Neural cell (in vitro differentiated cells): ENCODE results near the gene SLC35A5. TPM values are rescaled to one million over a fixed set of nuclear protein-coding genes. Genes with fewer than 3 reads are reported as not detected.

Source experiments
- H2AFZ ChIP-seq: fragments of 200-600, 300-800 bp; sonication (generic), shearing (Covaris generic); 2 replicates; pipeline ENCODE4 v1.6.0; 2014; ENCODE audit warnings: low read depth, mild to moderate bottlenecking, antibody characterized with exemption, low read length, moderate library complexity
- H3F3A ChIP-seq: fragments of 200-600 bp; shearing (Covaris generic); 2 replicates; pipeline ENCODE4 v1.6.1; 2016; ENCODE audit warnings: mild to moderate bottlenecking, moderate library complexity, mixed read lengths, antibody characterized with exemption, low read length; ENCODE audit not compliant: insufficient read depth, poor library complexity, severe bottlenecking
- H3K27ac ChIP-seq: fragments of 200-600, 300-800 bp; sonication (generic), shearing (Covaris generic); 2 replicates; pipeline ENCODE4 v1.5.1; 2014; ENCODE audit warnings: mild to moderate bottlenecking, low read length, moderate library complexity
- H3K27me3 ChIP-seq: fragments of 300-800, 200-600 bp; sonication (generic), shearing (Covaris generic); 2 replicates; pipeline ENCODE4 v1.6.0; 2014; ENCODE audit warnings: mild to moderate bottlenecking, low read depth, low read length, moderate library complexity; ENCODE audit not compliant: insufficient read depth
- H3K36me3 ChIP-seq: fragments of 300-800, 200-600 bp; sonication (generic), shearing (Covaris generic); 2 replicates; pipeline ENCODE4 v1.5.1; 2014; ENCODE audit warnings: mild to moderate bottlenecking, antibody characterized with exemption, low read length, moderate library complexity; ENCODE audit not compliant: insufficient read depth
- H3K4me2 ChIP-seq: fragments of 300-800, 200-600 bp; sonication (generic), shearing (Covaris generic); 2 replicates; pipeline ENCODE4 v1.6.0; 2014; ENCODE audit warnings: mild to moderate bottlenecking, low read length
- H3K4me3 ChIP-seq: fragments of 300-800, 200-600 bp; sonication (generic), shearing (Covaris generic); 2 replicates; pipeline ENCODE4 v1.5.1; 2014; ENCODE audit warnings: mild to moderate bottlenecking, low read length, moderate library complexity
- H3K79me2 ChIP-seq: fragments of 200-600 bp; shearing (Covaris generic); replicated peaks from 2 replicates; pipeline ENCODE4 v1.6.0; 2014; ENCODE audit warnings: mild to moderate bottlenecking, low read length, moderate library complexity; ENCODE audit not compliant: insufficient read depth
- H3K9ac ChIP-seq: fragments of 300-800, 200-600 bp; sonication (generic), shearing (Covaris generic); 2 replicates; pipeline ENCODE4 v1.6.1; 2016; ENCODE audit warnings: mild to moderate bottlenecking, low read length, mixed read lengths
- H3K9me2 ChIP-seq: fragments of 200-600 bp; shearing (Covaris generic); 2 replicates; pipeline ENCODE4 v1.6.1; 2016; ENCODE audit warnings: mild to moderate bottlenecking, low read length, mixed read lengths; ENCODE audit not compliant: insufficient read depth
- H3K9me3 ChIP-seq: fragments of 200-600, 300-800 bp; sonication (generic), shearing (Covaris generic); 2 replicates; pipeline ENCODE4 v1.6.1; 2016; ENCODE audit warnings: mild to moderate bottlenecking, mixed run types, low read length, moderate library complexity, mixed read lengths
- H4K20me1 ChIP-seq: fragments of 200-600 bp; shearing (Covaris generic); 2 replicates; pipeline ENCODE4 v1.6.1; 2016; ENCODE audit warnings: mild to moderate bottlenecking, mixed run types; ENCODE audit not compliant: insufficient read depth
- EP300 ChIP-seq: fragments of 450-650 bp; conservative IDR thresholded peaks from 2 replicates; pipeline ENCODE4 v1.6.1; 2014; ENCODE audit warnings: antibody characterized with exemption, mild to moderate bottlenecking, moderate library complexity; ENCODE audit not compliant: poor library complexity, severe bottlenecking
- EZH2 ChIP-seq: fragments of 200-600, 300-800 bp; shearing (Covaris generic), sonication (generic); IDR thresholded peaks from 2 replicates; pipeline ENCODE4 v1.6.1; 2014; ENCODE audit warnings: antibody characterized with exemption, low read length, borderline replicate concordance, mild to moderate bottlenecking; ENCODE audit not compliant: insufficient read depth, poor library complexity, severe bottlenecking
- MXI1 ChIP-seq: fragments of 450-650 bp; conservative IDR thresholded peaks from 2 replicates; pipeline ENCODE4 v1.6.1; 2014; ENCODE audit warnings: antibody characterized with exemption, mild to moderate bottlenecking; ENCODE audit not compliant: poor library complexity, severe bottlenecking
- POLR2AphosphoS5 ChIP-seq: IDR thresholded peaks from 2 replicates; pipeline ENCODE4 v1.6.1; 2012
- RAD21 ChIP-seq: fragments of 450-650 bp; conservative IDR thresholded peaks from 2 replicates; pipeline ENCODE4 v1.6.1; 2014; ENCODE audit warnings: antibody characterized with exemption, mild to moderate bottlenecking, moderate library complexity
- REST ChIP-seq: IDR thresholded peaks from 2 replicates; pipeline ENCODE4 v1.6.1; 2012; ENCODE audit warnings: borderline replicate concordance
- SMC3 ChIP-seq: fragments of 450-650 bp; conservative IDR thresholded peaks from 2 replicates; pipeline ENCODE4 v1.6.1; 2014; ENCODE audit warnings: antibody characterized with exemption, mild to moderate bottlenecking, moderate library complexity; ENCODE audit not compliant: poor library complexity
- TAF1 ChIP-seq: IDR thresholded peaks from 2 replicates; pipeline ENCODE4 v1.6.1; 2012; ENCODE audit warnings: low read depth
- polyA plus RNA-seq: library from polyadenylated mRNA; depleted of rRNA; stranded (reverse); fragments of >200 nt; gene quantifications from 2 replicates; pipeline ENCODE4 v1.2.3, GENCODE V29; 2014
- TF ChIP-seq, protein P1 (sequence below): fragments of 450-650 bp; IDR thresholded peaks from 2 replicates; pipeline ENCODE4 v1.5.1; 2014; ENCODE audit warnings: antibody characterized with exemption, mild to moderate bottlenecking, moderate library complexity; ENCODE audit not compliant: poor library complexity, severe bottlenecking

SLC35A5 gene
- polyA plus RNA-seq, 1 donor from 2014 or later = 100 TPM

DNA sequence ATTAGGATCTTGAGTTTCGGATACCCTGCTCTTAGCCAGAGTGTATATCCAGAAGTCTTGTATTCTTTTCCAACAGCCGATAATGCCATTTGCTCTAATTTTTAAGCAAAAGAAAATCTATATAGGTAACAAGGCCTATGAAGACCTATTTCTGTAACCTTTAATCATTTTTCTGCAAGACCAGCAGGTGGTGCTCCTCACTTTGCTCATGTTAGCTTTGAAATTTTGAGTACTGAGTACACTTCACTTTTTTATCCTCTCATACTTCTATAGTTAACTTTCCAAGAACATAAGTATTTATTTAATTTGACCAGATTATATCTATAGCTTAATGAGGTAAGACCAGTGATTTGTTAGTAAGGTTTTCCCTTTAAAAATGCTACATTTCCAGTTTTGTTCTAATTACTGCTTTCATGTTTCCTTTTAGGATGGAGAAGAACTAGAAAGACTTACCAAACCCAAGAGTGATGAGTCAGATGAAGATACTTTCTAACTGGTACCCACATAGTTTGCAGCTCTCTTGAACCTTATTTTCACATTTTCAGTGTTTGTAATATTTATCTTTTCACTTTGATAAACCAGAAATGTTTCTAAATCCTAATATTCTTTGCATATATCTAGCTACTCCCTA lies 20.5 kb downstream of the SLC35A5 start:
- H3F3A ChIP-seq = no peaks in the 10 kb centered on the region
- no peak overlapping the region for H3K4me2 ChIP-seq
- TF ChIP-seq POLR2AphosphoS5 = no peak
- TF ChIP-seq EP300 = no peak
- no peak for TF ChIP-seq REST
- peak; percentile 78 for TF ChIP-seq SMC3
- TF ChIP-seq, protein P1, sequence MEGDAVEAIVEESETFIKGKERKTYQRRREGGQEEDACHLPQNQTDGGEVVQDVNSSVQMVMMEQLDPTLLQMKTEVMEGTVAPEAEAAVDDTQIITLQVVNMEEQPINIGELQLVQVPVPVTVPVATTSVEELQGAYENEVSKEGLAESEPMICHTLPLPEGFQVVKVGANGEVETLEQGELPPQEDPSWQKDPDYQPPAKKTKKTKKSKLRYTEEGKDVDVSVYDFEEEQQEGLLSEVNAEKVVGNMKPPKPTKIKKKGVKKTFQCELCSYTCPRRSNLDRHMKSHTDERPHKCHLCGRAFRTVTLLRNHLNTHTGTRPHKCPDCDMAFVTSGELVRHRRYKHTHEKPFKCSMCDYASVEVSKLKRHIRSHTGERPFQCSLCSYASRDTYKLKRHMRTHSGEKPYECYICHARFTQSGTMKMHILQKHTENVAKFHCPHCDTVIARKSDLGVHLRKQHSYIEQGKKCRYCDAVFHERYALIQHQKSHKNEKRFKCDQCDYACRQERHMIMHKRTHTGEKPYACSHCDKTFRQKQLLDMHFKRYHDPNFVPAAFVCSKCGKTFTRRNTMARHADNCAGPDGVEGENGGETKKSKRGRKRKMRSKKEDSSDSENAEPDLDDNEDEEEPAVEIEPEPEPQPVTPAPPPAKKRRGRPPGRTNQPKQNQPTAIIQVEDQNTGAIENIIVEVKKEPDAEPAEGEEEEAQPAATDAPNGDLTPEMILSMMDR = peak; percentile 76
- TF ChIP-seq EZH2 = no peak
- TF ChIP-seq RAD21 = peak; percentile 84
- no peak for TF ChIP-seq TAF1
- no peak for TF ChIP-seq MXI1
- no peaks in the 10 kb centered on the region for H3K79me2 ChIP-seq
- no peak overlapping the region for H2AFZ ChIP-seq
- H3K9me2 ChIP-seq = no peaks in the 10 kb centered on the region
- peaks cover 10% of the 10 kb centered on the region for H3K36me3 ChIP-seq
- no peaks in the 10 kb centered on the region for H3K27me3 ChIP-seq
- H3K4me3 ChIP-seq = no peak overlapping the region
- no peaks in the 10 kb centered on the region for H3K9me3 ChIP-seq
- H4K20me1 ChIP-seq = no peaks in the 10 kb centered on the region
- H3K27ac ChIP-seq = no peak overlapping the region
- no peak overlapping the region for H3K9ac ChIP-seq

- H3K36me3 ChIP-seq = peaks cover 10% of the 10 kb centered on the region
- H3K27me3 ChIP-seq = no peaks in the 10 kb centered on the region
- no peaks in the 10 kb centered on the region for H3K9me2 ChIP-seq
- H4K20me1 ChIP-seq = no peaks in the 10 kb centered on the region
- no peak overlapping the region for H3K27ac ChIP-seq
- no peak overlapping the region for H2AFZ ChIP-seq
- no peak for TF ChIP-seq EP300
- TF ChIP-seq SMC3 = no peak
- no peak for TF ChIP-seq EZH2
- no peak for TF ChIP-seq POLR2AphosphoS5
- no peak for TF ChIP-seq RAD21
- TF ChIP-seq, protein P1 = no peak
- TF ChIP-seq TAF1 = no peak
- TF ChIP-seq MXI1 = no peak
- no peak for TF ChIP-seq REST
- no peak overlapping the region for H3K4me2 ChIP-seq
- H3K79me2 ChIP-seq = no peaks in the 10 kb centered on the region
- H3K4me3 ChIP-seq = no peak overlapping the region
- no peaks in the 10 kb centered on the region for H3K9me3 ChIP-seq
- no peak overlapping the region for H3K9ac ChIP-seq
- no peaks in the 10 kb centered on the region for H3F3A ChIP-seq
Measured at GRCh38 chr3:112583105-112583504, 21.3 kb downstream of the SLC35A5 start.
